ENCODE measurements around the gene FAM181A. TPM values are rescaled to one million over a fixed set of nuclear protein-coding genes. Genes with fewer than 3 reads are reported as not detected.
A peak's percentile ranks its signal among the peaks of the same experiment; 100 is the strongest.

The FAM181A gene
- total and polyA plus RNA-seq, 2 experiments from 2014 or later = not detected

GRCh38 chr14:93959239-93960107 is 32.3 kb downstream of the FAM181A start:
- H4K20me1 ChIP-seq (replicated peaks; ENCODE audit: insufficient read depth) = no peaks in the 10 kb centered on the region
- Mint-ChIP-seq H3K4me1 (peaks cover 22% of the 10 kb centered on the region), H3K36me3 (ENCODE audit: low read depth) (no peaks in the 10 kb centered on the region), H3K9me3 (no peaks in the 10 kb centered on the region), H3K27me3 (ENCODE audit: insufficient read depth, low read depth, poor library complexity) (peaks cover 2% of the 10 kb centered on the region), H3K27ac (peak overlapping the region; percentile 54; the same call in 1 of the 2 replicates), H3K4me3 (no peak overlapping the region)
- ATAC-seq = peak; percentile 83
- no peaks in the 10 kb centered on the region for H3K36me3 ChIP-seq (ENCODE audit: insufficient read depth)
- TF ChIP-seq REST (IDR thresholded peaks at IDR 0.05; ENCODE audit: unreplicated experiment) (no peak), NANOG (IDR thresholded peaks at IDR 0.05; ENCODE audit: borderline replicate concordance) (no peak), ZNF462 (CRISPR knock-in tag; IDR thresholded peaks at IDR 0.05) (no peak), ETS1 (IDR thresholded peaks at IDR 0.05) (no peak), EZH2phosphoT487 (IDR thresholded peaks at IDR 0.05; ENCODE audit: unreplicated experiment) (no peak), POLR2AphosphoS5 (IDR thresholded peaks at IDR 0.05; ENCODE audit: low read depth) (no peak), JUNB (IDR thresholded peaks at IDR 0.05; ENCODE audit: unreplicated experiment) (no peak), ZNF114 (CRISPR knock-in tag; IDR thresholded peaks at IDR 0.05) (no peak), CTCF (conservative IDR thresholded peaks at IDR 0.05; ENCODE audit: low read depth in 2 of 2) (no peak), STAT1 (IDR thresholded peaks at IDR 0.05; ENCODE audit: unreplicated experiment) (no peak), ZNF331 (CRISPR knock-in tag; IDR thresholded peaks at IDR 0.05; ENCODE audit: low read depth) (no peak), CREB1 (CRISPR knock-in tag; IDR thresholded peaks at IDR 0.05; ENCODE audit: low read depth) (no peak), EZH2 (IDR thresholded peaks at IDR 0.05; ENCODE audit: low read depth, unreplicated experiment) (no peak)
- peak overlapping the region; percentile 78 for H2AFZ ChIP-seq
- H3K27ac ChIP-seq (ENCODE audit: low read depth) = no peak overlapping the region
- H3K9me2 ChIP-seq (ENCODE audit: insufficient read depth) = no peaks in the 10 kb centered on the region
- peak; percentile 59 for DNase-seq (ENCODE audit: low spot score)
- no peaks in the 10 kb centered on the region for H3K27me3 ChIP-seq (ENCODE audit: insufficient read depth)
- H3F3A ChIP-seq (replicated peaks; ENCODE audit: low read depth) = no peaks in the 10 kb centered on the region
- H3K4me2 ChIP-seq = no peak overlapping the region; the same call in 1 of the 2 replicates
- no peaks in the 10 kb centered on the region for H3K79me2 ChIP-seq (replicated peaks; ENCODE audit: insufficient read depth)
- H3K4me3 ChIP-seq = no peak overlapping the region
- H3K4me1 ChIP-seq (ENCODE audit: insufficient read depth) = no peaks in the 10 kb centered on the region
